ENCODE data around the gene ADGRF5.

Gene ADGRF5

DNA sequence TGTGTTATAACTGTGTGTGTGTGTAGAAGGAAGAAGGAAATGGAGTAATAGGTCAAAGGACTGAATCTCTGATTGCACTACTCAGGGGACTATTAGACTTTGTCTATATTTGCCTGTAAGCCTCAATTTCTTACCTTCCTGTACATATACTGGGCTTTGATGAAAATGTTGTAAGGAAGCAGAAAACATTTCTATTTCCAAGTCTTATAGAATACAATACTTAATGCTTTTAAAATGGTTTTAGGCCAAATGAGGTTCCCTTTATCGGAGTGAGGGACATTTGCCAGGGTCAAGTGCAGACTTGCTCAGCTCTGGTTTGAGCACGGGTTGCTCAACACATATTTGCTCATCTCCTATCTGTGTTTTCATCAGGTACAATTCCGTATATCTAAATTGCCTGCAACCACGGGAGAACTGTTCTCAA is 100.3 kb downstream of the ADGRF5 start:
- DNase-seq (ENCODE audit: low read depth) = no peak

DNA sequence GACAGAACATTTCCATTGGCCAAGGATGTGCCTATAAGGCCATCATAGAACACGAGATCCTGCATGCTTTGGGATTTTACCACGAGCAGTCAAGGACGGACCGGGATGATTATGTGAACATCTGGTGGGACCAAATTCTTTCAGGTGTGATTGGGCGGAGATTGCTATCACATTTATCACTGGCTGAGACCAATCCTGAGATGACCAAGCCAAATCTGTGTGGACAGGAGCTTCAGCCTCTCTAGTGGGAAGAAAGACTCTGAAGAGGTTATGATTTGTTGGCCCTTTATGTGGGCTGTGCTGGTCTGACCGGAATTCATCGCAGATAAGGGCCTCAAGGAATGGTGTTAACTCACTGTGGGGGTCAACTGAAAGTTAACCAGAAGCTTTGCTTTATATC is 102.2 kb downstream of the ADGRF5 start:
- no peak for DNase-seq (ENCODE audit: low read depth)

DNA sequence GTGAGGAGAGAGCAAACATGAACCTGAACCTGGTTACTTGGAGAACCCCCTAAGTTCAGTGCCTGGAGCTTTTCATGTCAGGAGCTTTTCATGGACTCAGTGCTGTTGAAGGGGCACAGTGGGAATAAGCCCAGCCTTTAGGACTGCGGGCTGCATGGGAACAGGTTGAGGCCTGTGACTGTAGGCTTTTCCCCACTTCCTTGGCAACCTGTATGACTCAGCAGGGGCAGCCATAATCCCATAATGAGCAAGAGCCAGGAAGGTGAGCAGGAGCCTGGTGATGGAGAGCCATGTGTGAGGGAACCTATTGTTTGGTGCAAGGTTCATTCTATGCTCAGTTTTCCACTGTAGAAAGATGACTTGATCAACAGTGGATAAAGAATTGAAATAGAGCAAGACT is 105.1 kb downstream of the ADGRF5 start:
- DNase-seq (ENCODE audit: low read depth) = no peak

DNA sequence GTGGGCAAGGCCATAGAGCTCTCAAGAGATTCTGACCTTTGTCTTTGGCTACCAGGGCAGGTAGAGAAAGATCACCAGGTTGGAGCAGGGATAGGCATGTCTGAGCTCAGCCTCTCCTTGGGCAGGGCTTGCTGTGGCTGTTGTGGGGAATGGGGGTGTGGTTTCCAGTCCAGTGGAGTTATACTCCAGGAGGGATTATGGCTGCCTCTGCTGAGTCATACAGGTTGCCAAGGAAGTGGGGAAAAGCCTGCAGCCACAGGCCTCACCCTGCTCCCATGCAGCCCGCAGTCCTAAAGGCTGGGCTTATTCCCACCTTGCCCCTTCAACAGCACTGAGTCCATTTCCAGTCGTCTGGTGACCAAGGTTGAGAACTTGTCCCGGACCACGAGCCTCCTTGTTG is 106.6 kb downstream of the ADGRF5 start:
- no peak for DNase-seq (ENCODE audit: low read depth)

DNA sequence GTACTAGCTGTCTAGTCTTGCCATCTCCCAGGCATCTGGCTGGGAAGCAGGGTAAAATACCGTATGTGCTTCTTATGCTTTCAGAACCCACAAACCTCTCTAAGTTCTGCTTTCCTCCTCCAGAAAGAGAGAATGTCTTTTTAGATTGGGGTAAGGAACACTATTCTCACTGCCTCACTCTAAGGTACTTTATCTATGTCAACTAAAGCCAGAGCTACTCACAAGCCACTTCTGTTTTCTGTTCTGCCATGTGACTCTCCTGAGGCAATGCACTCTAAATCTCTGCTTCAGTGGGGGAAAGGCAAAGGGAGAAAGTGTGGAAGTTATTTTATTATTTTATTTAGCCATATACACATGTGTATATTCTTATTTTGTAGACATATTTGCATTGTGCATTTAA is 112.9 kb downstream of the ADGRF5 start:
- DNase-seq (ENCODE audit: low read depth) = no peak
